Upper lobe of right lung (tissue), 1 donor: ENCODE results near the gene MAP2K2. TPM values are rescaled to one million over a fixed set of nuclear protein-coding genes. Genes with fewer than 3 reads are reported as not detected.

Source experiments
- ATAC-seq: fragments of 200-7000 bp; cut with Tn5 transposase; one replicate; pipeline ENCODE4 v1.9.1; 2020; ENCODE audit warnings: mild to moderate bottlenecking, moderate library complexity
- DNase-seq: peaks from one replicate; pipeline ENCODE4 v3.0.0-alpha.2; 2020
- H3K27ac ChIP-seq: fragments of 200-600 bp; one replicate; pipeline ENCODE4 v1.8.0; 2022
- H3K27me3 ChIP-seq: fragments of 200-600 bp; one replicate; pipeline ENCODE4 v1.8.0; 2022; ENCODE audit warnings: mild to moderate bottlenecking
- H3K36me3 ChIP-seq: fragments of 200-600 bp; one replicate; pipeline ENCODE4 v1.8.0; 2022
- H3K4me1 ChIP-seq: fragments of 200-600 bp; one replicate; pipeline ENCODE4 v1.8.0; 2022
- H3K4me3 ChIP-seq: fragments of 200-600 bp; one replicate; pipeline ENCODE4 v1.8.0; 2022; ENCODE audit warnings: mild to moderate bottlenecking
- H3K9me3 ChIP-seq: fragments of 200-600 bp; one replicate; pipeline ENCODE4 v1.8.0; 2022
- CTCF ChIP-seq: fragments of 200-600 bp; IDR thresholded peaks from one replicate; pipeline ENCODE4 v1.8.0; 2022; ENCODE audit warnings: antibody characterized with exemption
- intact Hi-C: fragments of 100-400 bp; cut with DNase I; formaldehyde crosslinking; loops from one replicate; pipeline ENCODE4 v1.11.0; 2022
- total RNA-seq: library from RNA; stranded (reverse); fragmentation: NEBNext Ultra II Directional; extraction: Animal tissue kit (Norgen Biotek cat#: 25700); gene quantifications from one replicate; pipeline ENCODE4 v1.2.1, GENCODE V29; 2021
- donor health status: DM: no; HTN: yes; CAD: no; lungs with severe emphysema.

Gene MAP2K2
- total RNA-seq, 1 donor from 2014 or later, result 110 TPM

GRCh38 chr19:4121273-4121612 is 2.7 kb downstream of the MAP2K2 start:
- H3K27me3 ChIP-seq, result no peaks in the 10 kb centered on the region
- no peak for TF ChIP-seq CTCF
- no peaks in the 10 kb centered on the region for H3K9me3 ChIP-seq
- H3K4me3 ChIP-seq, result no peak overlapping the region
- DNase-seq (no peak), ATAC-seq (no peak)
- peaks cover 30% of the 10 kb centered on the region for H3K36me3 ChIP-seq
- no peak overlapping the region for H3K27ac ChIP-seq
- intact Hi-C loops, result no loop called here
- peaks cover 13% of the 10 kb centered on the region for H3K4me1 ChIP-seq

- no peak overlapping the region for H3K27ac ChIP-seq
- no peak overlapping the region for H3K4me3 ChIP-seq
- no peak for TF ChIP-seq CTCF
- ATAC-seq, result no peak
- H3K27me3 ChIP-seq, result no peaks in the 10 kb centered on the region
- H3K36me3 ChIP-seq, result peaks cover 34% of the 10 kb centered on the region
- peaks cover 14% of the 10 kb centered on the region for H3K4me1 ChIP-seq
- DNase-seq, result no peak
- intact Hi-C loops, result no loop called here
- no peaks in the 10 kb centered on the region for H3K9me3 ChIP-seq
These were observed 3.2 kb downstream of the MAP2K2 start for GRCh38 chr19:4120559-4121272.

GRCh38 chr19:4119763-4120162 is 4.2 kb downstream of the MAP2K2 start:
- DNase-seq, result no peak
- Histone ChIP-seq H3K4me3 (no peak overlapping the region), H3K27ac (no peak overlapping the region), H3K36me3 (peaks cover 36% of the 10 kb centered on the region), H3K4me1 (peaks cover 19% of the 10 kb centered on the region), H3K27me3 (no peaks in the 10 kb centered on the region), H3K9me3 (no peaks in the 10 kb centered on the region)
- ATAC-seq, result no peak
- intact Hi-C loops, result no loop called here
- no peak for TF ChIP-seq CTCF

- Histone ChIP-seq H3K27me3 (no peaks in the 10 kb centered on the region), H3K9me3 (no peaks in the 10 kb centered on the region), H3K36me3 (peaks cover 62% of the 10 kb centered on the region), H3K27ac (no peak overlapping the region), H3K4me1 (peaks cover 6% of the 10 kb centered on the region), H3K4me3 (no peak overlapping the region)
- ATAC-seq (no peak), DNase-seq (no peak)
- intact Hi-C loops, result no loop called here
- TF ChIP-seq CTCF, result no peak
These were observed 8.0 kb downstream of the MAP2K2 start for GRCh38 chr19:4115818-4116385.

- Histone ChIP-seq H3K27me3 (no peaks in the 10 kb centered on the region), H3K36me3 (peaks cover 69% of the 10 kb centered on the region), H3K4me1 (peaks cover 6% of the 10 kb centered on the region), H3K4me3 (no peak overlapping the region), H3K27ac (no peak overlapping the region), H3K9me3 (no peaks in the 10 kb centered on the region)
- DNase-seq, result no peak
- intact Hi-C loops, result no loop called here
- TF ChIP-seq CTCF, result no peak
- ATAC-seq, result peak; percentile 60
These were observed 8.7 kb downstream of the MAP2K2 start for GRCh38 chr19:4115050-4115817.
